DND-41 (cell line): ENCODE results near the gene SLC22A3.

ENCODE experiments used
- ATAC-seq: fragments of 200-7000 bp; cut with Tn5 transposase; 3 replicates; pipeline ENCODE4 v1.9.1; 2021; ENCODE audit warnings: low read depth; ENCODE audit not compliant: insufficient read depth
- DNase-seq: peaks from one replicate; pipeline ENCODE4 v3.0.0-alpha.2; 2020
- H2AFZ ChIP-seq: 2 replicates; pipeline ENCODE4 v1.6.0; 2012; ENCODE audit warnings: low read depth, low read length
- H3K27ac ChIP-seq: 2 replicates; pipeline ENCODE4 v1.5.1; 2012; ENCODE audit warnings: low read length, inconsistent platforms
- H3K27me3 ChIP-seq: fragments of 200-600 bp; sonication (generic); 2 replicates; pipeline ENCODE4 v1.6.0; 2012; ENCODE audit warnings: low read length, mild to moderate bottlenecking, inconsistent platforms; ENCODE audit not compliant: insufficient read depth, poor library complexity
- H3K36me3 ChIP-seq: 2 replicates; pipeline ENCODE4 v1.5.1; 2012; ENCODE audit warnings: low read length, inconsistent platforms; ENCODE audit not compliant: insufficient read depth
- H3K4me1 ChIP-seq: 2 replicates; pipeline ENCODE4 v1.5.1; 2012; ENCODE audit warnings: mild to moderate bottlenecking, low read length; ENCODE audit not compliant: insufficient read depth
- H3K4me2 ChIP-seq: 2 replicates; pipeline ENCODE4 v1.6.0; 2012; ENCODE audit warnings: mild to moderate bottlenecking, moderate library complexity, low read length, inconsistent platforms; ENCODE audit not compliant: insufficient read depth
- H3K4me3 ChIP-seq, 2 experiments: fragments of 200-600 bp in 1 of 2; shearing (Covaris generic) in 1 of 2; 2 replicates each; pipeline ENCODE4 v1.5.1; 2012 to 2016; ENCODE audit warnings: inconsistent platforms in 2 of 2, low read length in 2 of 2, mild to moderate bottlenecking in 2 of 2, low read depth in 1 of 2, moderate library complexity in 1 of 2
- H3K79me2 ChIP-seq: 2 replicates; pipeline ENCODE4 v1.6.0; 2012; ENCODE audit warnings: low read length, inconsistent platforms; ENCODE audit not compliant: insufficient read depth
- H3K9ac ChIP-seq: 2 replicates; pipeline ENCODE4 v1.6.0; 2012; ENCODE audit warnings: low read depth, mild to moderate bottlenecking, inconsistent platforms, low read length, moderate library complexity
- H3K9me3 ChIP-seq: 2 replicates; pipeline ENCODE4 v1.5.1; 2012; ENCODE audit warnings: low read length, moderate library complexity, mild to moderate bottlenecking, inconsistent platforms; ENCODE audit not compliant: insufficient read depth, severe bottlenecking
- H4K20me1 ChIP-seq: 2 replicates; pipeline ENCODE4 v1.6.0; 2012; ENCODE audit warnings: low read length; ENCODE audit not compliant: insufficient read depth
- CTCF ChIP-seq: IDR thresholded peaks from 2 replicates; pipeline ENCODE4 v1.5.1; 2012; ENCODE audit warnings: borderline replicate concordance, low read length, moderate library complexity, mild to moderate bottlenecking; ENCODE audit not compliant: poor library complexity, severe bottlenecking; ENCODE audit errors: extremely low read depth
- EZH2 ChIP-seq: IDR thresholded peaks from 3 replicates; pipeline ENCODE4 v1.6.1; 2012; ENCODE audit warnings: borderline replicate concordance, low read depth, mild to moderate bottlenecking, moderate library complexity, low read length, inconsistent platforms; ENCODE audit not compliant: severe bottlenecking

Gene SLC22A3

DNA sequence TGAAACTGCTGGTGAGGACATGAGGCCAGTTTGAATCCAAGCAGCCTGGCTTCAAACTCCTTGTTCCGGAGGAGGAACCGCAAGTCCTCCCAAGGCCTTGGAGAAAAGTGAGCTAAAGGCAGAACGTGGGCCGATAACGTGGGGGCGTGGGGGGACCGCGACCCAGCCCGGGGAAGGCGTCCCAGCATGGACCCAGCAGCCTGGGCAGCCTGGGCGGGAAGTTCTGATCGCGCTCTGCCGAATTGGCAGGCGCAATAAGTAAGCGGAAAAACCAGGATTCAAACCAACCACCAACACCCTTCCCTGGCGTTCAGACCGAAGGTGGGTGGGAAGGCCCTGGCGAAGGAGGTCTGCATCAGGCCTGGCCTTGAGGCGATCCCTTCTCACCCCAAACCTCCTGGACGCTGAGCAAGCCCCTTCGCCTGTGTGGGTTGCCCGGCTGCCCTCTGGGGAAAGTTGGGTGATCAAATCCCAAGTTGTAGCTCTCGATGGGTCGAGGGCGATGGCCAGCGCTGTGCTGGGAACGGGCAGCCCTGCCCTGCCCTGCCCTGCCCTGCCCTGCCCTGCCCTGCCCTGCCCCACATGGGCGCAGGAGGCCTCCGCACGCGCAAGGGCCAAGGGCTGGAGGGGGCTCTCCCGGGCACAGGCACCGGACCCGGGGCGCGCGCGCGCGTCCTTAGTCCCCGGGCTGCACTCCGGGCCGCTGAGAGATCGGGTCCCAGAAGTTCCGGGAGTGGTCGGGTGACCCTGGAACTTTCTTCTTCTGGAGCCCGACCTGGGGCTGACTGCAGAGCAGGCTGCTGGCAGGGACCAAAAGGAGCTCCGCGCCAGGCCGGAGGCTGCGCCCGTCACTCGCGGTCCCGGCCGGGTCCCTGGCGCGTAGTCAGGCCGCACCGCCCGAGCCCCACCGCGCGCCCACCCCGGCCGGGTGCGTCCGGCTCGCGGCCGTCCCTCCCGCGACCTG is 637 bp upstream of the SLC22A3 start:
- DNase-seq = no peak
- ATAC-seq = no peak
- Histone ChIP-seq H3K9me3 (no peaks in the 10 kb centered on the region), H3K27ac (no peak overlapping the region), H3K4me3 (no peak overlapping the region), H4K20me1 (no peaks in the 10 kb centered on the region), H3K27me3 (no peaks in the 10 kb centered on the region), H3K9ac (no peak overlapping the region), H3K4me1 (no peaks in the 10 kb centered on the region), H3K36me3 (no peaks in the 10 kb centered on the region), H3K4me2 (no peak overlapping the region), H3K79me2 (no peaks in the 10 kb centered on the region), H2AFZ (no peak overlapping the region)
- no peak for TF ChIP-seq CTCF
- no peak for TF ChIP-seq EZH2

DNA sequence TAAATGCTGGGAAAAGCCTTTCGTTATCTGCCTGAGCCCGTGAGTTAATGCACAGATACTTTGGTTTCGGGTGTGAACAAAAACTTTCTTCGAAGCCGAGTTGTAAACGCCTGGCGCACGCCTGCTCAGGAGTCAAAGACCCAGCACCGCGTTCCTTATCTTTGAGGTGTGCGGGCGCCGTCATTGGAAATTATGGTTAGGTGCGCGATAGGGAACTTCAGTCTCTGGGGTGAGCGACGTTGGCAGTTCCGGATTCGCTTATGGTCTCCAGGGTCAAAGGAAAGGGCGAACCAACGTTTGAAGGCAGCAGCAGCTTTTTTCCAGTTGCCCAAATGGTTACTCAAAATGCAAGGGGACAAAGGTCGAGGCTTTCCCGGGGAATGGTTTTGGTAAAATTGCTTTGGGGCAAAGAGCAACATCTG is 853 bp downstream of the SLC22A3 start:
- ATAC-seq = no peak
- H3K79me2 ChIP-seq = no peaks in the 10 kb centered on the region
- H4K20me1 ChIP-seq = no peaks in the 10 kb centered on the region
- no peak overlapping the region for H3K27ac ChIP-seq
- H3K9ac ChIP-seq = no peak overlapping the region
- H3K4me2 ChIP-seq = no peak overlapping the region
- no peak for TF ChIP-seq CTCF
- no peak for TF ChIP-seq EZH2
- no peaks in the 10 kb centered on the region for H3K4me1 ChIP-seq
- H2AFZ ChIP-seq = no peak overlapping the region
- H3K4me3 ChIP-seq = no peak overlapping the region
- no peak for DNase-seq
- H3K36me3 ChIP-seq = no peaks in the 10 kb centered on the region
- no peaks in the 10 kb centered on the region for H3K9me3 ChIP-seq
- H3K27me3 ChIP-seq = no peaks in the 10 kb centered on the region

- Histone ChIP-seq H3K4me1 (no peaks in the 10 kb centered on the region), H3K36me3 (no peaks in the 10 kb centered on the region), H3K27ac (no peak overlapping the region), H3K27me3 (no peaks in the 10 kb centered on the region), H4K20me1 (no peaks in the 10 kb centered on the region), H3K9me3 (no peaks in the 10 kb centered on the region), H3K4me3 (no peak overlapping the region), H3K79me2 (no peaks in the 10 kb centered on the region), H3K9ac (no peak overlapping the region), H3K4me2 (no peak overlapping the region), H2AFZ (no peak overlapping the region)
- no peak for DNase-seq
- TF ChIP-seq EZH2 (no peak), CTCF (no peak)
- no peak for ATAC-seq
Observed at GRCh38 chr6:160349814-160350350, 1.7 kb downstream of the SLC22A3 start.
